Measurements from ENCODE around the gene HIVEP3.

The HIVEP3 gene

DNA sequence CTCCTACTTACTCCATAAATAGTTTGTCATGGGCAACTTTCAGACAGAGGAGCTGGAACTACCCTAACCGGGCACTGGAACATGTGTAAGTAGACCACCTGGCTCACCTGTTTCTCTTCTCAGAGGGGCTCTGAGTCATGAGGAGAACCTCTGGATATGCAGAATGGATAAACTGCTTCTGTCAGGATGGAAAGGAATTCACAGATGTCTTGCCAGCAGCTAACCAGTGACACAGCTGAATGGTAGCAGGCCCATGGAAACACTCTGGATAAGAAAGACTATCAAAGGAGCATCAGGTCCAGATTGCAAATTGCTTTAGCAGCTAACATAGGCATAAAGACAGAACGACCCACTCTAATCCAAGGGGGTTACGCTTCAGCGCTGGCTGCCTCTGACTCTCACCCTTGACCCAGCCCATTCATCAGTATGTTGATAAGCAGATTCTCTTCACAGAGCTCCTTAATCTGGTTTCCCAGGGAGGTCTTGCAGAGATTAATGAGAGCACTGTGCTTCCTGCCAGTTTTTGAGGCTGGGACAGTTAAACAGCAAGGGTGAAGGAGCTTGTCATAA, 54.2 kb downstream of the HIVEP3 start:
- peaks cover 6% of the 10 kb centered on the region for H3K27me3 ChIP-seq (ENCODE audit: insufficient read depth, poor library complexity, severe bottlenecking)
- DNase-seq (ENCODE audit: low read depth in 1 of 2, low spot score in 1 of 2) = no peak
- no peak overlapping the region for H3K27ac ChIP-seq (replicated peaks)
- TF ChIP-seq POLR2AphosphoS5 (IDR thresholded peaks at IDR 0.05; ENCODE audit: low read depth) (no peak), GABPA (IDR thresholded peaks at IDR 0.05; ENCODE audit: low read depth) (no peak), SPI1 (IDR thresholded peaks at IDR 0.05; ENCODE audit: borderline replicate concordance, low read depth) (no peak)
- TF ChIP-seq, protein P1, sequence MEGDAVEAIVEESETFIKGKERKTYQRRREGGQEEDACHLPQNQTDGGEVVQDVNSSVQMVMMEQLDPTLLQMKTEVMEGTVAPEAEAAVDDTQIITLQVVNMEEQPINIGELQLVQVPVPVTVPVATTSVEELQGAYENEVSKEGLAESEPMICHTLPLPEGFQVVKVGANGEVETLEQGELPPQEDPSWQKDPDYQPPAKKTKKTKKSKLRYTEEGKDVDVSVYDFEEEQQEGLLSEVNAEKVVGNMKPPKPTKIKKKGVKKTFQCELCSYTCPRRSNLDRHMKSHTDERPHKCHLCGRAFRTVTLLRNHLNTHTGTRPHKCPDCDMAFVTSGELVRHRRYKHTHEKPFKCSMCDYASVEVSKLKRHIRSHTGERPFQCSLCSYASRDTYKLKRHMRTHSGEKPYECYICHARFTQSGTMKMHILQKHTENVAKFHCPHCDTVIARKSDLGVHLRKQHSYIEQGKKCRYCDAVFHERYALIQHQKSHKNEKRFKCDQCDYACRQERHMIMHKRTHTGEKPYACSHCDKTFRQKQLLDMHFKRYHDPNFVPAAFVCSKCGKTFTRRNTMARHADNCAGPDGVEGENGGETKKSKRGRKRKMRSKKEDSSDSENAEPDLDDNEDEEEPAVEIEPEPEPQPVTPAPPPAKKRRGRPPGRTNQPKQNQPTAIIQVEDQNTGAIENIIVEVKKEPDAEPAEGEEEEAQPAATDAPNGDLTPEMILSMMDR (IDR thresholded peaks at IDR 0.05; ENCODE audit: insufficient read depth, low read length) = no peak
- TF ChIP-seq, protein P2, sequence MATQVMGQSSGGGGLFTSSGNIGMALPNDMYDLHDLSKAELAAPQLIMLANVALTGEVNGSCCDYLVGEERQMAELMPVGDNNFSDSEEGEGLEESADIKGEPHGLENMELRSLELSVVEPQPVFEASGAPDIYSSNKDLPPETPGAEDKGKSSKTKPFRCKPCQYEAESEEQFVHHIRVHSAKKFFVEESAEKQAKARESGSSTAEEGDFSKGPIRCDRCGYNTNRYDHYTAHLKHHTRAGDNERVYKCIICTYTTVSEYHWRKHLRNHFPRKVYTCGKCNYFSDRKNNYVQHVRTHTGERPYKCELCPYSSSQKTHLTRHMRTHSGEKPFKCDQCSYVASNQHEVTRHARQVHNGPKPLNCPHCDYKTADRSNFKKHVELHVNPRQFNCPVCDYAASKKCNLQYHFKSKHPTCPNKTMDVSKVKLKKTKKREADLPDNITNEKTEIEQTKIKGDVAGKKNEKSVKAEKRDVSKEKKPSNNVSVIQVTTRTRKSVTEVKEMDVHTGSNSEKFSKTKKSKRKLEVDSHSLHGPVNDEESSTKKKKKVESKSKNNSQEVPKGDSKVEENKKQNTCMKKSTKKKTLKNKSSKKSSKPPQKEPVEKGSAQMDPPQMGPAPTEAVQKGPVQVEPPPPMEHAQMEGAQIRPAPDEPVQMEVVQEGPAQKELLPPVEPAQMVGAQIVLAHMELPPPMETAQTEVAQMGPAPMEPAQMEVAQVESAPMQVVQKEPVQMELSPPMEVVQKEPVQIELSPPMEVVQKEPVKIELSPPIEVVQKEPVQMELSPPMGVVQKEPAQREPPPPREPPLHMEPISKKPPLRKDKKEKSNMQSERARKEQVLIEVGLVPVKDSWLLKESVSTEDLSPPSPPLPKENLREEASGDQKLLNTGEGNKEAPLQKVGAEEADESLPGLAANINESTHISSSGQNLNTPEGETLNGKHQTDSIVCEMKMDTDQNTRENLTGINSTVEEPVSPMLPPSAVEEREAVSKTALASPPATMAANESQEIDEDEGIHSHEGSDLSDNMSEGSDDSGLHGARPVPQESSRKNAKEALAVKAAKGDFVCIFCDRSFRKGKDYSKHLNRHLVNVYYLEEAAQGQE (IDR thresholded peaks at IDR 0.05; ENCODE audit: insufficient replicate concordance, low read depth) = no peak
- H3K4me3 ChIP-seq (replicated peaks; ENCODE audit: insufficient read depth, low read length) = no peak overlapping the region

DNA sequence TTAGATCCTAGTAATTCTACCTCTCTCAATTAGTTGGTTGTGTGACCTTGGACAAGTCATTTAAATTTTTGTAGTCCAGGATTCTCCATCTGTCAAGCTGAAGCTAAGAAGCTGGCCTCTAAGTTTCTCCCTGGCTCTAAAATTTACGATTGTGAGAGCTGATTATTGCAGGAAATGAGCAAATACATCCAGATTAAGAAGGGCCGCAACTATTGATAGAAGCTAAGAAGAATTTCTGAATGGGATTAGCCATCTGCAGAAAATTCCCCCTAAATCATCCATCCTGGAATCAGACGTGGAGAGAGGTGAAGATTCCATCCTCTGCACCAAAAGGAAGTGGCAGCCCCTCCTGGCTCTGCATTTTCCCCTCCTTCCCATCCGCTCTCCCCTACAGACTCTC, 55.0 kb downstream of the HIVEP3 start:
- Histone ChIP-seq H3K27ac (replicated peaks) (no peak overlapping the region), H3K4me3 (replicated peaks; ENCODE audit: insufficient read depth, low read length) (no peak overlapping the region)

DNA sequence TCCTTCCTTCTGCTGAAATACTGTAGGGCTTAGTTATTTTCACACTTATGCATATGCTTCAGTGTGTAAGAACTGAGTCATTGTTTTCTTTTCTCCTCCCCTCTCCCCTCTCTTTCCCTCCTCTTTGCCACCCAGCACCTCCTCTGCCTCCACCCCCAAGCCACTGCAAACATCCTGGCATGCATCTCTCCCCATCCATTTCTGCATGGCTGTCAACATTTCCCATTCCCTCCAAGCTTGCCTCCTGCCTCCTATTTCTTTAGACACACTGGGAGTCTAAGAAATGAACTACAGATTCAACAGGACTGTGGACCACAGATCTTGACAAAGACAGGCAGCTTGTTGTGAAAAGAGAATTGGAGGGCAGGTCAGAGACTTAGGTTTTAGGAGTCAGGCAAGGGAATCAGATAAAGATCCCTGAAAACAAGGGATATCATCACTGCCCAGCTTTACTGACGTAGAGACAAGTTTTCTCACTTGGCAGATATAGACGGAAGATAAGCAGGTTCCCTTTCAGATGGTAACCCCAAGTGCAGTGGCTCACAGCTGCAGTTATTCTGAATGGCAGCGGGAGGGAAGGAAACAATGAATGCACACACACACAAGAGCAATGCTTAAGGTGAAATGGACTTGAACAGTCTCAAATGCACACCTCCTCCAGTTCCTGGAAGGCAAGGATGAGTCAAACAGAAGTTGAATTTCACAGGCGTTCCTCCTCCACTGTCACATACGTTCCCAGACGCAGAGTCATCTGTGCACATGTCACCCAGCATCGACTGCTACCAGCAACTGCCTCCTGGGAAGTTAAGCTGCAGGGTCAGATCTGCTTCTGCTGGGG, 56.1 kb downstream of the HIVEP3 start:
- H3K4me3 ChIP-seq (replicated peaks; ENCODE audit: insufficient read depth, low read length) = no peak overlapping the region
- peak in 1 of 2 experiments; percentile 1 for DNase-seq (ENCODE audit: low read depth in 1 of 2, low spot score in 1 of 2)
- no peak for TF ChIP-seq GABPA (IDR thresholded peaks at IDR 0.05; ENCODE audit: low read depth)
- TF ChIP-seq, protein P1 (IDR thresholded peaks at IDR 0.05; ENCODE audit: insufficient read depth, low read length) = no peak
- TF ChIP-seq, protein P2 (IDR thresholded peaks at IDR 0.05; ENCODE audit: insufficient replicate concordance, low read depth) = no peak
- TF ChIP-seq POLR2AphosphoS5 (IDR thresholded peaks at IDR 0.05; ENCODE audit: low read depth) = no peak
- no peak for TF ChIP-seq SPI1 (IDR thresholded peaks at IDR 0.05; ENCODE audit: borderline replicate concordance, low read depth)
- no peak overlapping the region for H3K27ac ChIP-seq (replicated peaks)
- peaks cover 6% of the 10 kb centered on the region for H3K27me3 ChIP-seq (ENCODE audit: insufficient read depth, poor library complexity, severe bottlenecking)

More for the DNA sequence above, 55.0 kb downstream of the HIVEP3 start:
- H3K27me3 ChIP-seq (ENCODE audit: insufficient read depth, poor library complexity, severe bottlenecking) = peaks cover 6% of the 10 kb centered on the region
- TF ChIP-seq SPI1 (IDR thresholded peaks at IDR 0.05; ENCODE audit: borderline replicate concordance, low read depth) = no peak
- TF ChIP-seq, protein P2 (IDR thresholded peaks at IDR 0.05; ENCODE audit: insufficient replicate concordance, low read depth) = no peak
- TF ChIP-seq, protein P1 (IDR thresholded peaks at IDR 0.05; ENCODE audit: insufficient read depth, low read length) = no peak
- no peak for DNase-seq (ENCODE audit: low read depth in 1 of 2, low spot score in 1 of 2)
